ENCODE data around the gene COMMD2. TPM values are rescaled to one million over a fixed set of nuclear protein-coding genes. Genes with fewer than 3 reads are reported as not detected.

Gene COMMD2
- total RNA-seq, 3 donors from 2014 or later, result 26.2 to 38.8 (median 26.4) TPM

DNA sequence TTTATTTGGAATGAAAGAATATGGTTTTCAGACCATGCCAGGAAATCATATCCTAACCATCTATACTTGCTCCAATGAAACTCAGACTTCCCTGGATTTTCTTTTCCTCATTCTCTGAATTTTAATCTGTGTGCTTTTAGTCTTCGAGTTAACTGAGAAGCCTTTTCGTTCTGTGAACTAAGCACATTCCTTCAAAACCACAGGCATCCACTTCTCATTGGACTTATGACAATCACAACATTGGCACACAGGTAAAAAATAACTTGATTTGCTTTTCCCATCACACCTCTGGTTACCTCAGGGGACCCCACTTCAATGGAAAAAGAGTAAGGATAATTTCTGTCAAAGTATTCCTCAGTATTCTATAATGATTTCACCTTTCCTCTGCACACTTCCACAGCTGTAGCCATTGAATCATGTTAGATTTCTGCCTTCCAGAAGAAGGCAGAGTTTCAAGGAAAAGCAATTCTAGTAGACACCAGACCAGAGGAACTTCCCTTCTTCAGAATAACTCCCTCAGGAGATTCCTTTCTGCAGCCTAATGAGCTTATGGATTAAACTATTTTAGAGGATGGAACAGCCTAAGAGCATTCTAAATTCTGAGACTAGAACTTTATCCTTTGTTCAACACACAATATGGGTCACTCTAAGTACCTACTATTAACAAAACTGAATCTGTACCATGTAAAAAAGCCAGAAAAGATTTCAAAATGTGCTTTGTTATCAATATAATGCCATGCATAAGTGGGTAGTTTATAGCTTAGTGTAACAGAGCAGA, 15.9 kb downstream of the COMMD2 start:
- no peak for DNase-seq (ENCODE audit: low spot score in 2 of 2)
- H3K27me3 ChIP-seq, result no peaks in the 10 kb centered on the region
- no peaks in the 10 kb centered on the region for H3K9me3 ChIP-seq
- H3K4me3 ChIP-seq, result no peak overlapping the region
- intact Hi-C loops (cut with DNase I; ENCODE audit: low total_unique reads), result no loop called here
- TF ChIP-seq POLR2AphosphoS5 (IDR thresholded peaks at IDR 0.05), result peak in 1 of 3 donors; percentile 27
- no peak for TF ChIP-seq POLR2A (IDR thresholded peaks at IDR 0.05)
- no peaks in the 10 kb centered on the region for H3K4me1 ChIP-seq
- H3K36me3 ChIP-seq, result no peaks in the 10 kb centered on the region
- H3K27ac ChIP-seq, result peak overlapping the region; percentile 64 to 73

DNA sequence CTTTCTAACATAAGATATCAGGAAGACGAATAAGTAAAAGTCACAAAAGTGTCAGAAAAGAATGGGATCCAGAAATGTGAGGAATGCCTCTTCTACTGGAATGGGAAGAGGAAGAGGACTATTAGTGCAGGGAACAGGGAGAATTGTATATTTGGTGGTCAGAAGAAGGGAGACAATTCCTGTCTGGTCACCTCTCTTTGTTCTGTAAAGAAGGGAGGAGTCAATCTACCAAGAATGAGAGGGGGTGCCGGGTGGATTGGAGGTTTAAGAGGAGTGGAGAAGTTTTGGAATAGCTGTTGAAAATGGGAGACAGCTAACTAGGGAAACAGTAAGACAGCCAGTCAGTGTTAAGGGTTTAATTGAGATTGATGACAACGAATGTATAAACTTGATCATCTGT, 20.1 kb downstream of the COMMD2 start:
- DNase-seq (ENCODE audit: low spot score in 2 of 2), result no peak
- Histone ChIP-seq H3K4me3 (no peak overlapping the region), H3K9me3 (no peaks in the 10 kb centered on the region), H3K4me1 (no peaks in the 10 kb centered on the region), H3K27ac (no peak overlapping the region), H3K36me3 (no peaks in the 10 kb centered on the region), H3K27me3 (no peaks in the 10 kb centered on the region)
- intact Hi-C loops (cut with DNase I; ENCODE audit: low total_unique reads), result no loop called here
- TF ChIP-seq POLR2A (IDR thresholded peaks at IDR 0.05) (no peak), POLR2AphosphoS5 (IDR thresholded peaks at IDR 0.05) (no peak)
- TF ChIP-seq, protein P1, sequence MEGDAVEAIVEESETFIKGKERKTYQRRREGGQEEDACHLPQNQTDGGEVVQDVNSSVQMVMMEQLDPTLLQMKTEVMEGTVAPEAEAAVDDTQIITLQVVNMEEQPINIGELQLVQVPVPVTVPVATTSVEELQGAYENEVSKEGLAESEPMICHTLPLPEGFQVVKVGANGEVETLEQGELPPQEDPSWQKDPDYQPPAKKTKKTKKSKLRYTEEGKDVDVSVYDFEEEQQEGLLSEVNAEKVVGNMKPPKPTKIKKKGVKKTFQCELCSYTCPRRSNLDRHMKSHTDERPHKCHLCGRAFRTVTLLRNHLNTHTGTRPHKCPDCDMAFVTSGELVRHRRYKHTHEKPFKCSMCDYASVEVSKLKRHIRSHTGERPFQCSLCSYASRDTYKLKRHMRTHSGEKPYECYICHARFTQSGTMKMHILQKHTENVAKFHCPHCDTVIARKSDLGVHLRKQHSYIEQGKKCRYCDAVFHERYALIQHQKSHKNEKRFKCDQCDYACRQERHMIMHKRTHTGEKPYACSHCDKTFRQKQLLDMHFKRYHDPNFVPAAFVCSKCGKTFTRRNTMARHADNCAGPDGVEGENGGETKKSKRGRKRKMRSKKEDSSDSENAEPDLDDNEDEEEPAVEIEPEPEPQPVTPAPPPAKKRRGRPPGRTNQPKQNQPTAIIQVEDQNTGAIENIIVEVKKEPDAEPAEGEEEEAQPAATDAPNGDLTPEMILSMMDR (IDR thresholded peaks at IDR 0.05), result no peak

DNA sequence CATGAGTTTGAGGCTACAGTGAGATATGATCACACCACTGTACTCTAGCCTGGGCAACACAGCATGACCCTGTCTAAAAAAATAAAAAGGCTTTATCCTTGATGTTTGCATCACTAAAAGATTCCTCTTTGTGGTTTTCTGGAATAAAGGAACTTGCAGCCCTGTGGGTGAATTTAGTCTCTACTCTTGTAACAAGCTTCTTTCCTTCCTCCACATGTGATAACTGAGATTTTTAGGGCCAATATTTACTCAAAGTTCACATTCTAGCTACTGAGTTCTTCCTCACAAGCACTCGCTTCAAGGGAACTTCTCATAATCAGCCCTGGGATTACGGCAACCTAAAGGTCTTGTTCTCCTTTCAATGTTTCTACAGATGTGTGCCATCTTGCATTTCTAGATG, 24.6 kb downstream of the COMMD2 start:
- Histone ChIP-seq H3K36me3 (no peaks in the 10 kb centered on the region), H3K9me3 (no peaks in the 10 kb centered on the region), H3K27me3 (no peaks in the 10 kb centered on the region), H3K4me1 (no peaks in the 10 kb centered on the region), H3K4me3 (no peak overlapping the region), H3K27ac (no peak overlapping the region)
- intact Hi-C loops (cut with DNase I; ENCODE audit: low total_unique reads), result no loop called here
- TF ChIP-seq POLR2A (IDR thresholded peaks at IDR 0.05) (no peak), POLR2AphosphoS5 (IDR thresholded peaks at IDR 0.05) (no peak)
- TF ChIP-seq, protein P1 (IDR thresholded peaks at IDR 0.05), result no peak
- no peak for DNase-seq (ENCODE audit: low spot score in 2 of 2)

DNA sequence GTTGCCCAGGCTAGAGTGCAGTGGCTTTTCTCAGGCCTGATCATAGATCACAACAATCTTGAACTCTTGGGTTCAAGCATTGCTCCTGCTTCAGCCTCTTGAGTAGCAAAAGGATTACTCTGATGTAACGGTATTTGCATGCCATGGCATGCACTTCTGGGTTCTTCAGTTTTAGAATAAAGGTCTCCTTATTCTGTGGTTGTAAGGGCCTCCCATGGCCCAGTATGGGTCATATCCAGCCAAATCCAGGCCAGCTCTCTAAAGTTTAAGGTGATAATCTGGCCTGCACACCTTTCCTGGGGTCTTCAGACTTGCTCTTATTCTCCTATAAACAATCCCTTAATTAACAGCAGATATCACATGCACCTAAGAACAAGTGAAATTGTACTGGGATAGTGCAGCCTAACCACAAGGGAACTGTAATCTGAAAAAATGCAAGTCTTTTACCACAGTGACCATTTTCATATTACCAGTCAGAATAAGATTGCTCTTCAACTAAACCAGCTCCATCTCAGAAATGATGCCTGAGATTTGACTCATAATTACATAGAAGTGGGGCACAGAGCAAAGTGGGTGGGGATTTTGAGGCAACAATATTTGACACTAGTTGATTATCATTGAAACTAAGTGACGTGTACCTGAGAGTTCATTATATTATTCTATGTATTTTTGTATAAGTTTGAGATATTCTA, 25.4 kb downstream of the COMMD2 start:
- Histone ChIP-seq H3K27me3 (no peaks in the 10 kb centered on the region), H3K36me3 (no peaks in the 10 kb centered on the region), H3K9me3 (no peaks in the 10 kb centered on the region), H3K4me1 (no peaks in the 10 kb centered on the region), H3K4me3 (no peak overlapping the region), H3K27ac (no peak overlapping the region)
- DNase-seq (ENCODE audit: low spot score in 2 of 2), result no peak
- TF ChIP-seq, protein P1 (IDR thresholded peaks at IDR 0.05), result no peak
- TF ChIP-seq POLR2AphosphoS5 (IDR thresholded peaks at IDR 0.05) (no peak), POLR2A (IDR thresholded peaks at IDR 0.05) (no peak)
- intact Hi-C loops (cut with DNase I; ENCODE audit: low total_unique reads), result no loop called here

DNA sequence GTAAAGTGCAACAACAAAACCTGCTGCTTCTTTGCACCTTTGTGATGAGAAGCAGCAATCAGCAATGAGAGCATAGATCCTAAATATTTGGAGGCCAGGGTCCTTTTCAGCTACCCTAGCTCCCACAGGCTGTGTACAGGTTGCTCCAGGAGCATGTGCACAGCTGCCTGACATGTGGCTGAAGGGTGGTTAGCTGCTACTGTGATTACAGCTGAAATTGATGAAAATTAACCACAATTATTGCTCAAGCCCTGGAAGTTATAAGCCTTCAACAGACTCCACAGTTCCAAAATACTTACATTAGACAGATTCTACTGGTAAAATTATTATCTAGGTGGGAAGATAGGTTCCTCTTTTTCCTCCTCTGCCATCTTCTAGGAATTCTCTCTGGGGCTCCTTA, 28.5 kb downstream of the COMMD2 start:
- no peaks in the 10 kb centered on the region for H3K4me1 ChIP-seq
- no peaks in the 10 kb centered on the region for H3K36me3 ChIP-seq
- intact Hi-C loops (cut with DNase I; ENCODE audit: low total_unique reads), result no loop called here
- DNase-seq (ENCODE audit: low spot score in 2 of 2), result no peak
- H3K9me3 ChIP-seq, result peaks cover 0 to 6% of the 10 kb centered on the region in 2 donors
- H3K27ac ChIP-seq, result no peak overlapping the region
- TF ChIP-seq, protein P1 (IDR thresholded peaks at IDR 0.05), result no peak
- TF ChIP-seq POLR2AphosphoS5 (IDR thresholded peaks at IDR 0.05), result no peak
- TF ChIP-seq POLR2A (IDR thresholded peaks at IDR 0.05), result no peak
- H3K4me3 ChIP-seq, result no peak overlapping the region
- no peaks in the 10 kb centered on the region for H3K27me3 ChIP-seq
